GM23338 (cell line): ENCODE measurements around the gene FAM237B. TPM values are rescaled to one million over a fixed set of nuclear protein-coding genes. Genes with fewer than 3 reads are reported as not detected.

ENCODE experiments used
- ATAC-seq: fragments of 200-7000 bp; cut with Tn5 transposase; 3 replicates; pipeline ENCODE4 v1.9.1; 2020
- DNase-seq: peaks from one replicate; pipeline ENCODE4 v3.0.0-alpha.2; 2015; ENCODE audit warnings: low spot score
- H2AFZ ChIP-seq: fragments of 200-600 bp; sonication (generic); 2 replicates; pipeline ENCODE4 v1.8.0; 2016; ENCODE audit warnings: antibody characterized with exemption, mild to moderate bottlenecking, moderate library complexity
- H3F3A ChIP-seq: fragments of 200-600 bp; sonication (generic); replicated peaks from 2 replicates; pipeline ENCODE4 v1.8.0; 2017; ENCODE audit warnings: antibody characterized with exemption, mixed run types, low read depth
- H3K27ac ChIP-seq: fragments of 200-600 bp; sonication (generic); 2 replicates; pipeline ENCODE4 v1.6.1; 2016; ENCODE audit warnings: low read depth
- H3K27me3 ChIP-seq: fragments of 200-600 bp; sonication (generic); 2 replicates; pipeline ENCODE4 v1.8.0; 2016; ENCODE audit warnings: mild to moderate bottlenecking, mixed run types, moderate library complexity; ENCODE audit not compliant: insufficient read depth
- H3K36me3 ChIP-seq: fragments of 200-600 bp; sonication (generic); 2 replicates; pipeline ENCODE4 v1.8.0; 2016; ENCODE audit warnings: mild to moderate bottlenecking; ENCODE audit not compliant: insufficient read depth
- H3K4me1 ChIP-seq: fragments of 200-600 bp; sonication (generic); 2 replicates; pipeline ENCODE4 v1.8.0; 2016; ENCODE audit warnings: mild to moderate bottlenecking, moderate library complexity; ENCODE audit not compliant: insufficient read depth
- H3K4me2 ChIP-seq: fragments of 200-600 bp; sonication (generic); 2 replicates; pipeline ENCODE4 v1.7.1; 2017; ENCODE audit warnings: mixed run types
- H3K4me3 ChIP-seq: fragments of 200-600 bp; sonication (generic); 2 replicates; pipeline ENCODE4 v1.6.1; 2016; ENCODE audit warnings: mixed run types
- H3K79me2 ChIP-seq: fragments of 200-600 bp; sonication (generic); replicated peaks from 2 replicates; pipeline ENCODE4 v1.8.0; 2017; ENCODE audit warnings: mild to moderate bottlenecking; ENCODE audit not compliant: insufficient read depth
- H3K9me2 ChIP-seq: fragments of 200-600 bp; sonication (generic); 2 replicates; pipeline ENCODE4 v1.8.0; 2017; ENCODE audit not compliant: insufficient read depth
- H4K20me1 ChIP-seq: fragments of 200-600 bp; sonication (generic); replicated peaks from 2 replicates; pipeline ENCODE4 v1.8.0; 2017; ENCODE audit warnings: mild to moderate bottlenecking; ENCODE audit not compliant: insufficient read depth
- H3K27ac Mint-ChIP-seq: 2 replicates; pipeline ENCODE4 v1.8.0; 2020; ENCODE audit warnings: inconsistent platforms, mild to moderate bottlenecking, moderate library complexity, mixed read lengths
- H3K27me3 Mint-ChIP-seq: 3 replicates; pipeline ENCODE4 v1.8.0; 2022; ENCODE audit warnings: low read depth, mild to moderate bottlenecking, moderate library complexity, mixed read lengths, inconsistent platforms; ENCODE audit not compliant: insufficient read depth, poor library complexity
- H3K36me3 Mint-ChIP-seq: 3 replicates; pipeline ENCODE4 v1.8.0; 2021; ENCODE audit warnings: low read depth, mild to moderate bottlenecking, inconsistent platforms, moderate library complexity, mixed read lengths
- H3K4me1 Mint-ChIP-seq: 3 replicates; pipeline ENCODE4 v1.8.0; 2020; ENCODE audit warnings: mild to moderate bottlenecking, inconsistent platforms, mixed read lengths
- H3K4me3 Mint-ChIP-seq: 3 replicates; pipeline ENCODE4 v1.8.0; 2021; ENCODE audit warnings: moderate library complexity, mild to moderate bottlenecking, inconsistent platforms, mixed read lengths
- H3K9me3 Mint-ChIP-seq: 3 replicates; pipeline ENCODE4 v1.8.0; 2020; ENCODE audit warnings: moderate library complexity, mild to moderate bottlenecking, inconsistent platforms, mixed read lengths
- CREB1 ChIP-seq: fragments of 250-450 bp; sonication (Bioruptor Pico); IDR thresholded peaks from 2 replicates; pipeline ENCODE4 v1.5.0; 2020; ENCODE audit warnings: low read depth, mild to moderate bottlenecking, moderate library complexity
- ETS1 ChIP-seq: IDR thresholded peaks from 2 replicates; pipeline ENCODE4 v1.6.1; 2016; ENCODE audit warnings: antibody characterized with exemption
- EZH2 ChIP-seq: fragments of 200-600 bp; sonication (generic); IDR thresholded peaks from one replicate; pipeline ENCODE4 v1.8.0; 2017; ENCODE audit warnings: antibody characterized with exemption, mild to moderate bottlenecking, low read depth; ENCODE audit not compliant: unreplicated experiment
- EZH2phosphoT487 ChIP-seq: fragments of 200-600 bp; sonication (generic); IDR thresholded peaks from one replicate; pipeline ENCODE4 v1.8.1; 2018; ENCODE audit warnings: antibody characterized with exemption; ENCODE audit not compliant: unreplicated experiment
- JUNB ChIP-seq: IDR thresholded peaks from one replicate; pipeline ENCODE4 v1.6.1; 2016; ENCODE audit warnings: antibody characterized with exemption; ENCODE audit not compliant: unreplicated experiment
- NANOG ChIP-seq: IDR thresholded peaks from 2 replicates; pipeline ENCODE4 v1.6.1; 2016; ENCODE audit warnings: antibody characterized with exemption, borderline replicate concordance
- POLR2AphosphoS5 ChIP-seq: IDR thresholded peaks from 2 replicates; pipeline ENCODE4 v1.6.1; 2016; ENCODE audit warnings: antibody characterized with exemption, low read depth
- STAT1 ChIP-seq: IDR thresholded peaks from one replicate; pipeline ENCODE4 v1.6.1; 2016; ENCODE audit warnings: antibody characterized with exemption; ENCODE audit not compliant: unreplicated experiment
- ZNF114 ChIP-seq: fragments of 250-450 bp; sonication (Bioruptor Pico); IDR thresholded peaks from 2 replicates; pipeline ENCODE4 v1.5.0; 2020; ENCODE audit warnings: mild to moderate bottlenecking, moderate library complexity
- polyA plus RNA-seq: library from polyadenylated mRNA; unstranded; fragments of >200 nt; fragmentation: Nextera tagmentation; extraction: Ambion mirVana; gene quantifications from 2 replicates; pipeline ENCODE4 v1.2.1, GENCODE V29; 2016
- total RNA-seq: library from RNA; depleted of rRNA; stranded (reverse); fragments of >200 nt; shearing (Covaris generic); gene quantifications from 2 replicates; pipeline ENCODE4 v1.2.3, GENCODE V29; 2014
- TF ChIP-seq, protein P1 (sequence below), 2 experiments: fragments of 200-600 bp in 1 of 2; sonication (generic) in 1 of 2; conservative IDR thresholded peaks; 2 replicates each; pipeline versions ENCODE4 v1.5.1 to v1.6.1; 2016 to 2017; ENCODE audit warnings: antibody characterized with exemption in 2 of 2, low read depth in 2 of 2, mild to moderate bottlenecking in 2 of 2, moderate library complexity in 1 of 2

The FAM237B gene
- total and polyA plus RNA-seq, 2 experiments from 2014 or later: 0.07 to 0.13 TPM

GRCh38 chr7:90290244-90291113 is 30.6 kb downstream of the FAM237B start (continued):
- TF ChIP-seq EZH2: no peak
- no peak for TF ChIP-seq JUNB
- TF ChIP-seq, protein P1, sequence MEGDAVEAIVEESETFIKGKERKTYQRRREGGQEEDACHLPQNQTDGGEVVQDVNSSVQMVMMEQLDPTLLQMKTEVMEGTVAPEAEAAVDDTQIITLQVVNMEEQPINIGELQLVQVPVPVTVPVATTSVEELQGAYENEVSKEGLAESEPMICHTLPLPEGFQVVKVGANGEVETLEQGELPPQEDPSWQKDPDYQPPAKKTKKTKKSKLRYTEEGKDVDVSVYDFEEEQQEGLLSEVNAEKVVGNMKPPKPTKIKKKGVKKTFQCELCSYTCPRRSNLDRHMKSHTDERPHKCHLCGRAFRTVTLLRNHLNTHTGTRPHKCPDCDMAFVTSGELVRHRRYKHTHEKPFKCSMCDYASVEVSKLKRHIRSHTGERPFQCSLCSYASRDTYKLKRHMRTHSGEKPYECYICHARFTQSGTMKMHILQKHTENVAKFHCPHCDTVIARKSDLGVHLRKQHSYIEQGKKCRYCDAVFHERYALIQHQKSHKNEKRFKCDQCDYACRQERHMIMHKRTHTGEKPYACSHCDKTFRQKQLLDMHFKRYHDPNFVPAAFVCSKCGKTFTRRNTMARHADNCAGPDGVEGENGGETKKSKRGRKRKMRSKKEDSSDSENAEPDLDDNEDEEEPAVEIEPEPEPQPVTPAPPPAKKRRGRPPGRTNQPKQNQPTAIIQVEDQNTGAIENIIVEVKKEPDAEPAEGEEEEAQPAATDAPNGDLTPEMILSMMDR (conservative IDR thresholded peaks at IDR 0.05; ENCODE audit: low read depth in 2 of 2): no peak
- no peak for TF ChIP-seq EZH2phosphoT487
- no peak for TF ChIP-seq POLR2AphosphoS5
- TF ChIP-seq ETS1: no peak

DNA sequence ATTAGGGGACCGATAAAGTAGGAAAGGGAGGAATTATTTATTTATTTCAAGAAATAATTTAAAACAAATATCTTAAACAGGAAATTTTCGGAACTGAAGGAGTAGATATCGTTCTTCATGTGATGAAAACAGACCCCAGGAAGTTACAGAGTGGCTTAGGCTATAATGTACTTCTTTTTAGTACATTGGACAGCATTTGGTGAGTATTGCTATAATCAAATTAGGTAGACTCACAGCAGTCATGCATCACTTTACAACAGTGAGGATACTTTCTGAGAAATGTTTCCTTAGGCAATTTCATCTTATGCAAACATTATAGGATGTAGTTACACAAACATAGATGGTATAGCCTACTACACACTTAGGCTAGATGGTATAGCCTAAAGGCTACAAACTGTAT is 33.0 kb downstream of the FAM237B start:
- Mint-ChIP-seq H3K27ac (no peak overlapping the region), H3K27me3 (no peaks in the 10 kb centered on the region), H3K9me3 (peaks cover 13% of the 10 kb centered on the region), H3K4me3 (no peak overlapping the region), H3K4me1 (no peaks in the 10 kb centered on the region), H3K36me3 (peaks cover 26% of the 10 kb centered on the region)
- Histone ChIP-seq H3K4me3 (no peak overlapping the region), H3K36me3 (no peaks in the 10 kb centered on the region), H3K27ac (no peak overlapping the region), H2AFZ (no peak overlapping the region), H3F3A (no peaks in the 10 kb centered on the region), H3K4me2 (no peak overlapping the region), H3K27me3 (no peaks in the 10 kb centered on the region), H3K9me2 (no peaks in the 10 kb centered on the region), H4K20me1 (no peaks in the 10 kb centered on the region), H3K79me2 (no peaks in the 10 kb centered on the region), H3K4me1 (no peaks in the 10 kb centered on the region)
- TF ChIP-seq ETS1: no peak
- TF ChIP-seq POLR2AphosphoS5: no peak
- TF ChIP-seq ZNF114 (CRISPR knock-in tag): no peak
- no peak for TF ChIP-seq CREB1
- TF ChIP-seq EZH2: no peak
- no peak for TF ChIP-seq EZH2phosphoT487
- no peak for TF ChIP-seq JUNB
- no peak for TF ChIP-seq STAT1
- no peak for TF ChIP-seq NANOG
- ATAC-seq: no peak
- no peak for DNase-seq
